Ureter (tissue), 1 donor: ENCODE data around the gene TRIM51G. TPM values are rescaled to one million over a fixed set of nuclear protein-coding genes. Genes with fewer than 3 reads are reported as not detected.
"Not testable (repeated sequence)": the region's sequence is repeated elsewhere in the genome, so short reads cannot be mapped to it uniquely, and the experiment has no call there.

Experiments used
- DNase-seq: peaks from one replicate; pipeline ENCODE4 v3.0.0-alpha.2; 2020; ENCODE audit warnings: low spot score
- total RNA-seq: library from RNA; stranded (reverse); gene quantifications from one replicate; pipeline ENCODE4 v1.2.4, GENCODE V29; 2023
- donor health status: DM: yes; HTN: yes; CAD: no.

TRIM51G gene, protein sequence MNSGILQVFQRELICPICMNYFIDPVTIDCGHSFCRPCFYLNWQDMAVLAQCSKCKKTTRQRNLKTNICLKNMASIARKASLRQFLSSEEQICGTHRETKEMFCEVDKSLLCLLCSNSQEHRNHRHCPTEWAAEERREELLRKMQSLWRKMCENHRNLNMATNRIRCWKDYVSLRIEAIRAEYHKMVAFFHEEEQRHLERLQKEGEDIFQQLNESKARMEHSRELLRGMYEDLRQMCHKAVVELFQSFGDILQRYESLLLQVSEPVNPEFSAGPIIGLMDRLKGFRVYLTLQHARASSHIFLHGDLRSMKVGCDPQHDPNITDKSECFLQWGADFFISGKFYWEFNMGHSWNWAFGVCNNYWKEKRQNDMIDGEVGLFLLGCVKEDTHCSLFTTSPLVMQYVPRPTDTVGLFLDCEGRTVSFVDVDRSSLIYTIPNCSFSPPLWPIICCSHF
- total RNA-seq = not detected

DNA sequence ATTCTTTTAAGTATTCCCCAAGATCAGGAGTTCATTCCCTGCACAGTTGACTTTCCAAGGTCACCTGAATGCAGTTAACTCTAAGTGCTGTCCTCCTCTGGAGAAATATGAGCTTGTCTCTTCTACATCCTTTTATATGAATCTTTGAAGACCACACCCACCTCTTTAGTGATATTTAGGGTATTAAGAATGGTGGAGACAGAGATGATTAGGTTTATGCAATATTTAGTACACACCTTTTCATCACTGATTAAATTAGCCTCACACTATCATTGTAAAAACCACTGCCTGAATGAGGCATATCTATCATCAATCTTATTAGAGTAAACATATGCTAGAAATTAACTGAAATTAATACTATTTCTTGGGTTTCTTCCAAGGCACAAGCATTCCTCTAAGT is at the start of gene TRIM51G:
TSS of gene TRIM51G (minus strand) at position 101 of the 400 bp plus-strand sequence. CDS start 2,190 bp downstream, outside the sequence.
- DNase-seq = not testable (repeated sequence)

DNA sequence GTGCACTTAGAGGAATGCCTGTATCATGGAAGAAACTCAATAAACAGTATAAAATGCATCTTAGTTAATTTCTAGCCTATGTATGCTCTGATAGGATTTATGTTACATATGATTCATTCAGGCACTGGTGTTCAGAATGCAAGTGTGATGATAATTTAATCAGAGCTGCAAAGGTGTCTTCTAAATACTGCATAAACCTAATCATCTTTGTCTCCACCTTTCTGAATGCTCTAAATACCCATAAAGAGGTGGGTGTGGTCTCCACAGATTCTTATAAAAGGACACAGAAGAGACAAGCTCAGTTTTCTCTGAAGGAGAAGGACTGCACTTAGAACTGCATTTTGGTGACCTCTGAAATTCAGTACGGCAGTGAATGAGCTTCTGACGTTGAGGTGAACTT is 44.8 kb upstream of the TRIM51G start, which contains the start of gene TRIM49B:
TSS of gene TRIM49B (plus strand) at position 301 of the 400 bp plus-strand sequence. CDS start 2,777 bp downstream, outside the sequence.
- not testable (repeated sequence) for DNase-seq

DNA sequence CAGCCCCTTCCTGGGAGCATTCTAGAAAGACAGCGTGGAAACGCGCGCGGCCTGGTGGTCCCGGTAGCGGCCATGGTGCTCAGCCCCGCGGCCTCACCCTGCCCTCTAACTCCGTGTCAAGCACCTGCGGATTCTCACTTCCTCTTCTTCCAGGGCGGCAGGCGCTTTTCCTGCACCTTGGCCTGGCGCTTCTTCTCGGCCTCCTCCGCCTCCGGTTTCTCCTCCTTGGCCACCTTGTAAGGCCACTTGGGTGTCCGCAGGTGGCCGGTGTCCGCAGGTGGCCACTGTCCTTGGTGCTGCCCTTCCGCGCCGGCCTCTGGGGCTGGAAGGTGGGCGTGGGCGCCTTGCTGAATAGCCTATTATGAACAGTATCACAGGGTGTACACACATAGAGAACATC is 15.1 kb downstream of the TRIM51G start:
- not testable (repeated sequence) for DNase-seq

DNA sequence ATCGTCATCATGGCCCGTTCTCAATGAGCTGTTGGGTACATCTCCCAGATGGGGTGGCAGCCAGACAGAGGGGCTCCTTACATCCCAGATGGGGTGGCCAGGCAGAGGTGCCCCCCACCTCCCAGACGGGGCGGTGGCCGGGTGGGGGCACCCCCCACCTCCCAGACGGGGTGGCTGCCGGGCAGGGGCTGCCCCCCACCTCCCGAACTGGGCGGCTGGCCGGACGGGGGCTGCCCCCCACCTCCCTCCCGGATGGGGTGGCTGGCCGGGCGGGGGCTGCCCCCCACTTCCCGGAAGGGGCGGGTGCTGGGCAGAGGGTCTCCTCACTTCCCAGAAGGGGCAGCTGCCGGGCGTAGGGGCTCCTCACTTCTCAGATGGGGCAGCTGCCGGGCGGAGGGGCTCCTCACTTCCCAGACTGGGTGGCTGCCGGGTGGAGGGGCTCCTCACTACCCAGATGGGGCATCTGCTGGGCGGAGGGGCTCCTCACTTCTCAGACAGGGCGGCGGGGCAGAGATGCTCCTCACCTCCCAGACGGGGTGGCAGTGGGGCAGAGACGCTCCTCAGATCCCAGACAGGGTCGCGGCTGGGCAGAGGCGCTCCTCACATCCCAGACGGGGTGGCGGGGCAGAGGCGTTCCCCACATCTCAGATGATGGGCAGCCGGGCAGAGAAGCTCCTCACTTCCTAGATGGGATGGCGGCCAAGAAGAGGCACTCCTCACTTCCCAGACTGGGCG is 28.2 kb downstream of the TRIM51G start:
- not testable (repeated sequence) for DNase-seq

DNA sequence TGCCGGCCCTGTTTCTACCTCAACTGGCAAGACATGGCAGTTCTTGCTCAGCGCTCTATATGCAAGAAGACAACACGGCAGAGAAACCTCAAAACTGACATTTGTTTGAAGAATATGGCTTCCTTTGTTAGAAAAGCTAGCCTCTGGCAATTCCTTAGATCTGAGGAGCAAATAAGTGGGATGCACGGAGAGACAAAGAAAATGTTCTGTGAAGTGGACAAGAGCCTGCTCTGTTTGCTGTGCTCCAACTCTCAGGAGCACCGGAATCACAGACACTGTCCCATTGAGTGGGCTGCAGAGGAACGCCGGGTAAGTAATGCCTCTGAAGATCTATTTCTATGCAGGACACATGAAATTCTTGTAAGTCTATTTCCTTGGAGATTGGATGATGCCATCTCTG is 37.9 kb downstream of the TRIM51G start:
- not testable (repeated sequence) for DNase-seq

Other genes starting within 250 kb of the TRIM51G start
- gene TRIM49B, start 44.9 kb upstream of the TRIM51G start, total RNA-seq = not detected
- gene TRIM64C, start 75.2 kb upstream of the TRIM51G start, total RNA-seq = not detected
- gene FOLH1, start 224.7 kb upstream of the TRIM51G start, total RNA-seq = 0.65 TPM